Testis (tissue), 2 donors: ENCODE data around the gene KIF14.

Experiments used
- POLR2A ChIP-seq: fragments of 450-650 bp; IDR thresholded peaks from one replicate; pipeline ENCODE4 v1.6.1; 2017; ENCODE audit warnings: antibody characterized with exemption, mild to moderate bottlenecking, moderate library complexity
- TF ChIP-seq, protein P1 (sequence below), 3 experiments: fragments of 450-650 bp in 2 of 3; fragments of 200-600 bp in 1 of 3; sonication (generic) in 1 of 3; IDR thresholded peaks; one replicate each; pipeline ENCODE4 v1.5.1; 2016 to 2019; ENCODE audit warnings: antibody characterized with exemption in 3 of 3, mild to moderate bottlenecking in 2 of 3, moderate library complexity in 1 of 3

DNA sequence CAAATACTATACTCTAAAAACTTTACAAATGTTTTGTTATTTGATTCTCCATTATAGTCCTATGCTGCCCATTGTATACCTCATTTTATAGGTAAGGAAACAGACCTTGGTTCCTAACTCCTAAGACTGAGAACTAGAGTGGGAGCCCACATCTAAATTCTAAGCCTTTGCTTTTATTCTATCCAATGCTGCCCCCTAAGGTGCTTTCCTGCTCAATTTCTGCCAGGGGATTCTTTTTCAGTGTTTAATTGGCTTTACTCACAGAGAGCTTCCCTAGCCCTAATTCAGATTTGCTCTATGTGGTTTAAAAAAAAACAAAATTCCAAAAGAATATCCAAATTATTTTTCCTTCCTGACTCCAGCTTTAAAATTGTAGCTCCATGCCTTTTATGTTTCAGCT is 64.5 kb downstream of the KIF14 start:
- no peak for TF ChIP-seq POLR2A
- TF ChIP-seq, protein P1, sequence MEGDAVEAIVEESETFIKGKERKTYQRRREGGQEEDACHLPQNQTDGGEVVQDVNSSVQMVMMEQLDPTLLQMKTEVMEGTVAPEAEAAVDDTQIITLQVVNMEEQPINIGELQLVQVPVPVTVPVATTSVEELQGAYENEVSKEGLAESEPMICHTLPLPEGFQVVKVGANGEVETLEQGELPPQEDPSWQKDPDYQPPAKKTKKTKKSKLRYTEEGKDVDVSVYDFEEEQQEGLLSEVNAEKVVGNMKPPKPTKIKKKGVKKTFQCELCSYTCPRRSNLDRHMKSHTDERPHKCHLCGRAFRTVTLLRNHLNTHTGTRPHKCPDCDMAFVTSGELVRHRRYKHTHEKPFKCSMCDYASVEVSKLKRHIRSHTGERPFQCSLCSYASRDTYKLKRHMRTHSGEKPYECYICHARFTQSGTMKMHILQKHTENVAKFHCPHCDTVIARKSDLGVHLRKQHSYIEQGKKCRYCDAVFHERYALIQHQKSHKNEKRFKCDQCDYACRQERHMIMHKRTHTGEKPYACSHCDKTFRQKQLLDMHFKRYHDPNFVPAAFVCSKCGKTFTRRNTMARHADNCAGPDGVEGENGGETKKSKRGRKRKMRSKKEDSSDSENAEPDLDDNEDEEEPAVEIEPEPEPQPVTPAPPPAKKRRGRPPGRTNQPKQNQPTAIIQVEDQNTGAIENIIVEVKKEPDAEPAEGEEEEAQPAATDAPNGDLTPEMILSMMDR (IDR thresholded peaks at IDR 0.05), result no peak
